Fibroblast of skin of left biceps (primary cell): ENCODE data around the gene EHD1.

ENCODE experiments used
- DNase-seq, 2 experiments: peaks; one replicate each; pipeline ENCODE4 v3.0.0-alpha.2; 2013; ENCODE audit warnings: low read depth in 2 of 2

EHD1 gene

GRCh38 chr11:64872790-64873488 is 5.5 kb downstream of the EHD1 start:
- no peak for DNase-seq

- DNase-seq = no peak
Measured at GRCh38 chr11:64871492-64871891, 6.9 kb downstream of the EHD1 start.

GRCh38 chr11:64870893-64871466 is 7.4 kb downstream of the EHD1 start:
- DNase-seq = no peak

GRCh38 chr11:64870176-64870892 is 8.1 kb downstream of the EHD1 start:
- no peak for DNase-seq

- DNase-seq = no peak
Measured at GRCh38 chr11:64869571-64870175, 8.7 kb downstream of the EHD1 start.

DNA sequence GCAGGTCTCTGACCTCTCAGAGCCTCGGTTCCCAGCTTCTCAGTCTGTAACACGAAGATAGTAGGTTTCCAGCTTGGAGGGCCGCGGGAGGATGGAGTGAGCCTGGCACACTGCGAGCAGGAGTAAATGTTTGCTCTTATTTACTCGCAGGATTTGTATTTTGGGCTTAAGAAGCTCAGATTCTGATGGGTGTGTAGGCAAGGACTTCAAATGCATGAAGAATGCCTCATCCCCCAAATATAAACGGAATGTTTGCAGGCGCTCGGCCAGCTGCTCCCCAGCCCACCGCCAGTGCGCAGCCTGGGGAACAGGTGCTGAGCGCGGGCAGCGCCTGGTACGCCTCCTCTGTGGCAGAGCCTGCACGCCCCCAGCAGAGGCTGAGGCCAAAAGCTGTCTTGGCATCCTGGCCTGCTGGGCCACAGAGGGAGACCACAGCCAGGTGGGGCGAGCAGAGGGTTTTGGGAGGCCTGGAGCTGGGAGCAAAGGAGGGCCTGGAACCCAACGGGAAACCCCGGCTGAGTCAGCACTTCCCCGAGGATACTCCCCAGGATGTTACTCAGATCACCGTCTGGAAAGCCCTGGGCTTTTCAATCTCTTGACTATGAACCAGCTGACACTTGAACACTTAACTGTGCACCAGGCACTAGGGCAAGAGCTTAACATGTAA is 9.4 kb downstream of the EHD1 start:
- DNase-seq = no peak

- DNase-seq = no peak
Measured at GRCh38 chr11:64867748-64868462, 10.5 kb downstream of the EHD1 start.

GRCh38 chr11:64866173-64866491 is 12.3 kb downstream of the EHD1 start:
- no peak for DNase-seq

DNA sequence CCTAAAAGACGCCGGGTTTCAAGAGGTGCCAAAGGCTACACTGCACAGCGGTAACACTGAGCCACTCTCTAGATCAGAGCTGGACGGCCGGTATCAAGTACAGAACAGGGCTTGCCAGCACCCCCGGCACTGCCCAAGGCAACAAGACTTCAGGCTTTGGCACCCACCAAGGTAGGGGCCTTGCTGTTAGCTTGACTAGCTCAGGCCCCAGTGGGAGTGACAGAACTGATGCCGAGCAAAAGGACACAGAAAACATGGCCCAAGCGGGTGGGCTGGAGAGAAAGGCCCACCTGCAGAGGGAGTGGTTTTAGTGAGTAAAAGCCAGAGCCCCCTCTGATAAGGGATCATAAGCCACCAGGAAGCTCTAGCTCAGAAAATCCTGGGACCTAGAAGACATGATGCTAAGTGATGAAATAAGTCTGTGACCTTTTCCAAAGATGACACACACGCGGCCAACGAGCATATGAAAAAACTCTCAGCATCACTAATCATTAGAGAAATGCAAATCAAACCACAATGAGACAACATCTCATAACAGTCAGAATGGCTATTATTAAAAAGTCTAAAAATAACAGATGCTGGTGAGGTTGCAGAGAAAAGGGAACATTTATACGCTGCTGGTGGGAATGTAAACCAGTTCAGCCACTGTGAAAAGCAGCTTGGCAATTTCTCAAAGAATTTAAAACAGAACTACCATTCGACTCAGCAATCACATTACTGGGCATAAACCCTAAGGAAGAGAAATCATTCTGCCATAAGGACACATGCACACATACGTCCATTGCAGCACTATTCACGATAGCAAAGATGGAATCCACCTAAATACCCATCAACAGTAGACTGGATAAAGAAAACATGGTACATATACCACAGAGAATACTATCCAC is 12.9 kb downstream of the EHD1 start:
- DNase-seq = no peak

- DNase-seq = peak; percentile 60 to 61
Measured at GRCh38 chr11:64864473-64865285, 13.7 kb downstream of the EHD1 start.

DNA sequence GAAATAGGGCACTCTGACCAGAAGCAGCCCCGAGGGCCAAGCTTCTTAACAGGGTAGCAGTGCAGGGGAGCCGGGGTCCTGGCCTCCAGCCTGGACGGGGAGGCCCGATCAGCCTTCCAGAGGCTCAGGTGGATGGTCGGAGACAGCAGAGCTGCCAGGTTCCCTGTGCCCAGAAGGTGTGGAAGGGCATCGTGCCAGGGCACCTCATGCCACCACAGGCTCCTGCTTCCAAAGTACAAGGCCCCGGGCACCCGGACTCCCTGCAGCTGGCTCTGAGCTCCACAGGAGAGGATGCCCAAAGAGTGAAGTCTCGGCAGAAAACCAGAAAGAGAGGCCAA is 14.3 kb downstream of the EHD1 start:
- DNase-seq = no peak

DNA sequence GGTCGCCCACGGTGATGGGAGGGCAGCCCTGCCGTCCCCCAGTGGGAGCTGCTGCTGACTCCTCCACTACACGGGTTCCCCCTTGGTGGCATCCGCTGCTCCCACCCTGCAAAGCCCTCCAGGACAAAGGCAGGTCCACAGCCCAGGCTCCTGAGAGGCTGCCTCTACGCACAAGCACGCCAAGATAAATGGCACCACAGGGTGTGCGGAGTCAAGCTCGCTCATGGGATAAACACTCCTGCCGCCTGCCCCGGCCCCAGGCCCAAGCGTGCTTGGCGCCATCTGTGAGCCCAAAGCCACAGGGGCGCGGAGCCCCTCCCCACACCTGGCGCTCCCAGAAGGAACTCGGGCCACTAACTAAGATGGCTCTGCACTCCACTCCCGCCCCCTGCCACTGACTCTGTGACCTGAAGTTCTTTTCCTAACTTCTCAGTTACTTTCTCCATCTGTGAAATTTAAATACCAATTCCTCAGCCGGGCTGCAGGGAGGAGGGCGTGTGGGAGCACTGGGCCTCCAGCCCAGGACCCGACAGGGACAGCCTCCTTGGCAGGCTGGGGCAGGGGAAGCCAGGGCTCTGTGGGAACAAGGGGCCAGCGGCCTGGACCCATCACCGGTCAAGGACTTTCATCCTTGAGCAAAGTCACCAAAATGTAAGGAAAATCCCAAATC is 14.9 kb downstream of the EHD1 start:
- no peak for DNase-seq

- no peak for DNase-seq
Measured at GRCh38 chr11:64862987-64863390, 15.4 kb downstream of the EHD1 start.

GRCh38 chr11:64861227-64861975 is 17.0 kb downstream of the EHD1 start:
- no peak for DNase-seq

DNA sequence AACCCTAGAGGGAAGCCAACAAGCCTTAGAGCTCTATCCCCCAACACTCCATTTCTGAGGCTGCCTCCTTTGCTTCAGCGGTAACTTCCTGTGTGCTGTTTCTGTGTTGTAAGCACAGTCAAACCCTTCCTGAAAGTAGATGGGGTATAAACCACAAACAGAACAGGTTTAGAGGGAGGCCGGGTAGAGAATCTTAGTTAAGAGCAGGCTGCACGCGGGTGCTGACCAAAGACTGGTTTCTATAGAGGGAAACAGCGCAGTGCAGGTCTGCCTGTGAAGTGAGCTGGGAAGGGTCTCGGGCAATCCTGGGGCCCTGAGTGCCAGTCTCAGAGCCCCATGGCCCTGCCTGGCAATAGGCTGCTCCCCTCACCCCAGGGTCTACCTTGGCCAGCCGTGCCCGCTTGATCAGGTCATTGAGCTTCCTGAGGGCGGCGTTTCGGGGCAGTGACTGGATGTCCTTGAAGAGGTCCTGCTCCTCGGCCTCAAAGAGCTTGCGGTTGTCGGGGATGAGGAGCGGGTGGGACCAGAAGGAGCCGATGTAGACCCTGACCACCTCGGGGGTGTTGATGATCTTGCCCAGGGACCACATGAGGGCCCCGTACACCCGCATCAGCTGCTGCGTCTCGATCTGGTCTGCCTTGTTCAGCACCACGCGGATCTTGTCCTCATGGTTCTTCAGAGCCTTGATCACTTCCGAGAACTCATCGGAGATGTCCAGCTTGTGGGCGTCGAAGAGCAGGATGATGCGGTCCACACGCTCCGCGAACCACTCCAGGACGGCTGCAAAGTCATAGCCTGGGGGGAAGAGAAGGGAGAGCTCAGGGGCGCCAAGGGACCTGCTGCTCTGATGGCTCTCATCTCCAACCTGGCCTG is 18.6 kb downstream of the EHD1 start:
- DNase-seq = no peak

DNA sequence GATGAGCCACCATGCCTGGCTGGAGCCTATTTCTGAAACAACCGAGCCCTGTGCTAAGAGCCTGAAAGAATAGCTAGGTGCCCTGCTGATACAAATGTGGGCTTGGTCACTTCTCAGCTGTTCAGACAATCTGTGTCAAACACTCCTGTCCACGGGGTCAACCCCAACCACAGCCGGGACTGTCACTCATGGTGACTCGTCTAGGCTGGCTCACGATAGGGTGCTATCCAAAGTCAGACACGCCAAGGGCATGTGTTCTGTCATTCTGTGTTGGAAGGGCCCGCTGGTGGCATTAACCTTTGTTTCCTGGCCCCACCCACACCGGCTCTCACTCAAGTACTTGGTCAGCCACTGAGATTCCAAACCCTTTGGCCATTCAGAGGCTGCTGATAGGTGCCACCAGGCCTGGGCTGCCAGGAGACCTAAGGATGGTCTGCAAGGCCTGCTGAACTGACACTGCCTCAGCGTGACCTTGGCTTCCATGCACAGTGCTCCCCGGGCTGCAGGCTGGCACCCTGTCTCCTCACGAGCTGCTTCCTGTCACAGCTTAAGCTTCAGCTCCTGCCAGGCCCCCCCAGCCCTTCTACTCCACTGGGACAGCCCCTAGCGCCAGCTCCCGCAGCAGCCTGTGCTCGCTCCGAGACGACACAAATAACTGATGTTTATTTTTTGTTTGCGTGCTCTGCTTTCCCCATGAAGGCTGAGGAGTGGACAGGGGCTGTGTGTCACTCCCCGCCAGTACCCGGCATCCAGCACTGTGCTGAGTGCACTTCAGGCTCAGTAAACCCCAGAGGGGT is 19.8 kb downstream of the EHD1 start:
- DNase-seq = no peak

GRCh38 chr11:64857485-64857884 is 20.9 kb downstream of the EHD1 start:
- DNase-seq = no peak
